Measurements from ENCODE around the gene GPC5.

GRCh38 chr13:92609376-92609775 is 1211.0 kb downstream of the GPC5 start:
- TF ChIP-seq SUZ12 (IDR thresholded peaks at IDR 0.05) (no peak), ZNF384 (IDR thresholded peaks at IDR 0.05) (no peak), SP1 (IDR thresholded peaks at IDR 0.05) (no peak), FOXM1 (IDR thresholded peaks at IDR 0.05; ENCODE audit: borderline replicate concordance) (no peak), BHLHE40 (IDR thresholded peaks at IDR 0.05; ENCODE audit: borderline replicate concordance) (no peak), TARDBP (IDR thresholded peaks at IDR 0.05) (no peak), L3MBTL2 (conservative IDR thresholded peaks at IDR 0.05) (no peak), HDGF (IDR thresholded peaks at IDR 0.05; ENCODE audit: borderline replicate concordance) (no peak), CTBP1 (IDR thresholded peaks at IDR 0.05; ENCODE audit: borderline replicate concordance) (no peak), FOXK2 (IDR thresholded peaks at IDR 0.05) (no peak)

Measured in HEK293T (cell line).